Smooth muscle cell (in vitro differentiated cells): ENCODE data around the gene GPR173. TPM values are rescaled to one million over a fixed set of nuclear protein-coding genes. Genes with fewer than 3 reads are reported as not detected.

Experiments
- DNase-seq: peaks from one replicate; lab custom pipeline; 2025; ENCODE audit not compliant: unreplicated experiment; lab: John Stamatoyannopoulos, UW
- H2AFZ ChIP-seq: fragments of 200-600 bp; sonication (generic); 2 replicates; pipeline ENCODE4 v1.6.0; 2016; ENCODE audit warnings: antibody characterized with exemption, low read depth, mild to moderate bottlenecking
- H3F3A ChIP-seq: fragments of 200-600 bp; sonication (generic); 2 replicates; pipeline ENCODE4 v1.6.0; 2017; ENCODE audit warnings: antibody characterized with exemption, low read depth
- H3K27ac ChIP-seq: fragments of 200-600 bp; sonication (generic); 2 replicates; pipeline ENCODE4 v1.5.1; 2016; ENCODE audit warnings: low read depth, mild to moderate bottlenecking
- H3K27me3 ChIP-seq: fragments of 200-600 bp; sonication (generic); 2 replicates; pipeline ENCODE4 v1.6.1; 2016; ENCODE audit warnings: low read depth, mild to moderate bottlenecking
- H3K36me3 ChIP-seq: fragments of 200-600 bp; sonication (generic); 2 replicates; pipeline ENCODE4 v1.5.1; 2016; ENCODE audit warnings: low read depth
- H3K4me1 ChIP-seq: fragments of 200-600 bp; sonication (generic); 2 replicates; pipeline ENCODE4 v1.5.1; 2016; ENCODE audit warnings: low read depth
- H3K4me2 ChIP-seq: fragments of 200-600 bp; sonication (generic); 2 replicates; pipeline ENCODE4 v1.6.0; 2016; ENCODE audit warnings: mild to moderate bottlenecking
- H3K4me3 ChIP-seq: fragments of 200-600 bp; sonication (generic); 2 replicates; pipeline ENCODE4 v1.5.1; 2016; ENCODE audit warnings: mild to moderate bottlenecking
- H3K79me2 ChIP-seq: fragments of 200-600 bp; sonication (generic); 2 replicates; pipeline ENCODE4 v1.6.0; 2016; ENCODE audit warnings: low read depth, mild to moderate bottlenecking
- H3K9ac ChIP-seq: fragments of 200-600 bp; sonication (generic); 2 replicates; pipeline ENCODE4 v1.6.0; 2016; ENCODE audit warnings: low read depth
- H3K9me3 ChIP-seq: fragments of 200-600 bp; sonication (generic); replicated peaks from 2 replicates; pipeline ENCODE4 v1.5.1; 2016; ENCODE audit warnings: low read depth
- H4K20me1 ChIP-seq: fragments of 200-600 bp; sonication (generic); 2 replicates; pipeline ENCODE4 v1.6.0; 2016; ENCODE audit warnings: low read depth
- WGBS: methylation state at CpG from one replicate; pipeline ENCODE4 v1.1.7; 2016; ENCODE audit warnings: low lambda C conversion rate; 5-methylcytosine and 5-hydroxymethylcytosine counted together
- polyA plus RNA-seq: library from polyadenylated mRNA; unstranded; fragments of >200 nt; fragmentation: Nextera tagmentation; extraction: Ambion mirVana; gene quantifications from 2 replicates; pipeline ENCODE4 v1.2.1, GENCODE V29; 2016
- total RNA-seq: library from RNA; depleted of rRNA; stranded (reverse); fragments of >200 nt; gene quantifications from 2 replicates; pipeline ENCODE4 v1.2.3, GENCODE V29; 2014
- TF ChIP-seq, protein P1 (sequence below): fragments of 200-600 bp; sonication (generic); IDR thresholded peaks from 2 replicates; pipeline ENCODE4 v1.5.1; 2017; ENCODE audit warnings: borderline replicate concordance, mild to moderate bottlenecking, antibody characterized with exemption; ENCODE audit not compliant: insufficient read depth, poor library complexity, severe bottlenecking

Gene GPR173
- total and polyA plus RNA-seq, 2 experiments from 2014 or later = 0.63 to 5.5 TPM

GRCh38 chrX:53081925-53082772 lies 33.6 kb downstream of the GPR173 start, which contains the start of gene TSPYL2:
TSS of gene TSPYL2 (plus strand) at chrX:53082367. CDS start at chrX:53082499, 132 bp downstream.
- H3F3A ChIP-seq = peaks cover 5% of the 10 kb centered on the region
- no peaks in the 10 kb centered on the region for H3K36me3 ChIP-seq
- peak within 1 kb of the TSS; percentile 89 for H3K27ac ChIP-seq
- peaks cover 12% of the 10 kb centered on the region for H3K79me2 ChIP-seq
- H3K4me2 ChIP-seq = peak within 1 kb of the TSS; percentile 85
- H3K27me3 ChIP-seq = no peaks in the 10 kb centered on the region
- whole genome bisulfite sequencing = 57% methylated on average over 74 of the region's 86 CpGs
- TF ChIP-seq, protein P1, sequence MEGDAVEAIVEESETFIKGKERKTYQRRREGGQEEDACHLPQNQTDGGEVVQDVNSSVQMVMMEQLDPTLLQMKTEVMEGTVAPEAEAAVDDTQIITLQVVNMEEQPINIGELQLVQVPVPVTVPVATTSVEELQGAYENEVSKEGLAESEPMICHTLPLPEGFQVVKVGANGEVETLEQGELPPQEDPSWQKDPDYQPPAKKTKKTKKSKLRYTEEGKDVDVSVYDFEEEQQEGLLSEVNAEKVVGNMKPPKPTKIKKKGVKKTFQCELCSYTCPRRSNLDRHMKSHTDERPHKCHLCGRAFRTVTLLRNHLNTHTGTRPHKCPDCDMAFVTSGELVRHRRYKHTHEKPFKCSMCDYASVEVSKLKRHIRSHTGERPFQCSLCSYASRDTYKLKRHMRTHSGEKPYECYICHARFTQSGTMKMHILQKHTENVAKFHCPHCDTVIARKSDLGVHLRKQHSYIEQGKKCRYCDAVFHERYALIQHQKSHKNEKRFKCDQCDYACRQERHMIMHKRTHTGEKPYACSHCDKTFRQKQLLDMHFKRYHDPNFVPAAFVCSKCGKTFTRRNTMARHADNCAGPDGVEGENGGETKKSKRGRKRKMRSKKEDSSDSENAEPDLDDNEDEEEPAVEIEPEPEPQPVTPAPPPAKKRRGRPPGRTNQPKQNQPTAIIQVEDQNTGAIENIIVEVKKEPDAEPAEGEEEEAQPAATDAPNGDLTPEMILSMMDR = no peak
- peak within 1 kb of the TSS; percentile 96 for H3K9ac ChIP-seq
- H3K9me3 ChIP-seq = no peaks in the 10 kb centered on the region
- peak within 1 kb of the TSS; percentile 69 for H3K4me3 ChIP-seq
- peaks cover 38% of the 10 kb centered on the region for H4K20me1 ChIP-seq
- DNase-seq = peak; percentile 75
- no peaks in the 10 kb centered on the region for H3K4me1 ChIP-seq
- no peak within 1 kb of the TSS for H2AFZ ChIP-seq

- TF ChIP-seq, protein P1 = no peak
- Histone ChIP-seq H4K20me1 (peaks cover 38% of the 10 kb centered on the region), H3K4me2 (peak overlapping the region; percentile 85), H3K27ac (peak overlapping the region; percentile 89), H3K27me3 (no peaks in the 10 kb centered on the region), H3K4me3 (peak overlapping the region; percentile 69), H3K36me3 (no peaks in the 10 kb centered on the region), H3K4me1 (no peaks in the 10 kb centered on the region), H3K79me2 (peaks cover 12% of the 10 kb centered on the region), H3K9ac (peak overlapping the region; percentile 96), H3K9me3 (no peaks in the 10 kb centered on the region), H3F3A (peaks cover 5% of the 10 kb centered on the region), H2AFZ (no peak overlapping the region)
- DNase-seq = no peak
- 51% methylated on average over 30 of the region's 31 CpGs for WGBS
Observed at GRCh38 chrX:53082773-53083616, 34.4 kb downstream of the GPR173 start.

DNA sequence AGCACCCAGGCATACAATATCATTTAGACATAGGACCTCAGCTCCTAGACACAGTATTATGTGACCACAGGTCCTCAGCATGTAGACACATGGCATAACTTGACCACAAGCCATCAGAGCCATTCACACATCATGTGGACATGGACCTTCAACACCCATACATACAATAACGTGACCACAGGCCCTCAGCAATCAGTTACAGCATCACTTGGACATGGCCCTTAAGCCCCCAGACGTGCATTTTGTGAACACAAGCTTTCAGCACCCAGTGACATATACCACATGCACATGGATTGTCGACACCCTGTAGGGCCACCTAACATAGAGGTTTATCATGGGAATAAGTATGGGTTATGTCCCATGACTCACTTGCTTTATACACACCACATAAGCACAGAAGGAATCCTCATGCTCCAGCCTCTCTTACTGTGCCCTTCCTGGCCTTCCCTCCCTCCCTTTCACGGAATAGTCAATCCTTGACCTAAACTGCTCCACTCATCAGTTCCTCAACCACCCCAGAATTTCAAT lies 35.5 kb downstream of the GPR173 start:
- no peak for DNase-seq

More for the DNA sequence above, 35.5 kb downstream of the GPR173 start:
- Histone ChIP-seq H3K4me2 (peak overlapping the region; percentile 85), H2AFZ (no peak overlapping the region), H3K36me3 (no peaks in the 10 kb centered on the region), H3K27me3 (no peaks in the 10 kb centered on the region), H3K27ac (no peak overlapping the region), H3K4me3 (peak overlapping the region; percentile 69), H4K20me1 (peaks cover 38% of the 10 kb centered on the region), H3K79me2 (peaks cover 12% of the 10 kb centered on the region), H3K4me1 (no peaks in the 10 kb centered on the region), H3K9ac (no peak overlapping the region), H3F3A (peaks cover 5% of the 10 kb centered on the region), H3K9me3 (no peaks in the 10 kb centered on the region)
- WGBS = 51% methylated on average over 4 of the region's 4 CpGs
- TF ChIP-seq, protein P1 = no peak
